Middle frontal gyrus (tissue), 1 donor: ENCODE data around the gene FGD3.

Experiments used
- DNase-seq: peaks from one replicate; pipeline ENCODE4 v3.0.0-alpha.2; 2015; ENCODE audit warnings: low spot score; ENCODE audit errors: extremely low spot score

Gene FGD3

GRCh38 chr9:93030642-93031628 is 83.6 kb downstream of the FGD3 start:
- no peak for DNase-seq

GRCh38 chr9:93031629-93032430 is 84.5 kb downstream of the FGD3 start:
- no peak for DNase-seq

- no peak for DNase-seq
Measured at GRCh38 chr9:93032545-93032944, 85.2 kb downstream of the FGD3 start.

- no peak for DNase-seq
Measured at GRCh38 chr9:93033531-93033930, 86.2 kb downstream of the FGD3 start.

- no peak for DNase-seq
Measured at GRCh38 chr9:93035106-93035660, 87.9 kb downstream of the FGD3 start.

GRCh38 chr9:93035821-93036351 is 88.6 kb downstream of the FGD3 start:
- DNase-seq: no peak

- no peak for DNase-seq
Measured at GRCh38 chr9:93036887-93037475, 89.7 kb downstream of the FGD3 start.

GRCh38 chr9:93037476-93037971 is 90.2 kb downstream of the FGD3 start:
- no peak for DNase-seq

GRCh38 chr9:93038918-93039317 is 91.6 kb downstream of the FGD3 start:
- DNase-seq: no peak

GRCh38 chr9:93039456-93039855 is 92.1 kb downstream of the FGD3 start:
- DNase-seq: no peak

- no peak for DNase-seq
Measured at GRCh38 chr9:93039976-93040375, 92.7 kb downstream of the FGD3 start.

- DNase-seq: no peak
Measured at GRCh38 chr9:93040409-93040808, 93.1 kb downstream of the FGD3 start.

GRCh38 chr9:93041108-93041802 is 93.9 kb downstream of the FGD3 start:
- DNase-seq: no peak

- DNase-seq: no peak
Measured at GRCh38 chr9:93043122-93043521, 95.8 kb downstream of the FGD3 start.

GRCh38 chr9:93045521-93045920 is 98.2 kb downstream of the FGD3 start:
- no peak for DNase-seq

GRCh38 chr9:93048566-93049448 is 101.5 kb downstream of the FGD3 start:
- DNase-seq: no peak

- DNase-seq: no peak
Measured at GRCh38 chr9:93049491-93049890, 102.2 kb downstream of the FGD3 start.

GRCh38 chr9:93050231-93050630 is 102.9 kb downstream of the FGD3 start:
- DNase-seq: no peak

- DNase-seq: no peak
Measured at GRCh38 chr9:93051680-93052089, 104.4 kb downstream of the FGD3 start.
